IMR-90 (cell line): ENCODE results near the gene DAAM1. TPM values are rescaled to one million over a fixed set of nuclear protein-coding genes. Genes with fewer than 3 reads are reported as not detected.
A peak's percentile ranks its signal among the peaks of the same experiment; 100 is the strongest.

Experiments used
- ATAC-seq: fragments of 200-7000 bp; cut with Tn5 transposase; 2 replicates; pipeline ENCODE4 v1.9.1; 2020; ENCODE audit warnings: low read depth, mild to moderate bottlenecking, moderate library complexity
- BruUV-seq: library from RNA; stranded (reverse); fragments of 400-500 nt; replicated peaks from 2 replicates; lab custom pipeline; 2021; lab: Mats Ljungman, UMichigan
- CTCF ChIA-PET: fragments of 300-600 bp; formaldehyde crosslinking; extraction: SDS; loops from one replicate; lab custom pipeline; 2021; ENCODE audit warnings: antibody characterized with exemption; lab: Yijun Ruan, JAX
- POLR2A ChIA-PET: fragments of 300-600 bp; sonication (Branson Sonifier 250); formaldehyde crosslinking; loops from one replicate; lab custom pipeline; 2022; ENCODE audit warnings: antibody characterized with exemption; ENCODE audit not compliant: unreplicated experiment; lab: Charles Lee
- DNase-seq: peaks from one replicate; pipeline ENCODE4 v3.0.0; 2013
- H2AFZ ChIP-seq: replicated peaks from 2 replicates; pipeline ENCODE3; 2013; ENCODE audit warnings: low read length, mild to moderate bottlenecking; ENCODE audit not compliant: poor library complexity
- H2AK5ac ChIP-seq: 2 replicates; pipeline ENCODE4 v1.6.1; 2013; ENCODE audit warnings: low read depth, low read length, inconsistent platforms
- H2AK9ac ChIP-seq: replicated peaks from 2 replicates; pipeline ENCODE3; 2013; ENCODE audit warnings: mild to moderate bottlenecking, low read depth, low read length, moderate library complexity; ENCODE audit not compliant: poor library complexity
- H2BK120ac ChIP-seq: 2 replicates; pipeline ENCODE4 v1.6.1; 2013; ENCODE audit warnings: low read depth, low read length, inconsistent platforms
- H2BK15ac ChIP-seq: 3 replicates; pipeline ENCODE4 v1.6.1; 2013; ENCODE audit warnings: low read depth, low read length, inconsistent platforms
- H2BK20ac ChIP-seq: 2 replicates; pipeline ENCODE4 v1.6.1; 2013; ENCODE audit warnings: low read depth, mild to moderate bottlenecking, inconsistent platforms, low read length, moderate library complexity
- H2BK5ac ChIP-seq: 2 replicates; pipeline ENCODE4 v1.6.1; 2013; ENCODE audit warnings: mild to moderate bottlenecking, low read depth, low read length, inconsistent platforms; ENCODE audit not compliant: poor library complexity, severe bottlenecking
- H3K14ac ChIP-seq: replicated peaks from 2 replicates; pipeline ENCODE4 v1.6.1; 2013; ENCODE audit warnings: low read depth, low read length, inconsistent platforms
- H3K18ac ChIP-seq: 2 replicates; pipeline ENCODE4 v1.6.1; 2013; ENCODE audit warnings: low read depth, low read length, control low read depth
- H3K23ac ChIP-seq: 2 replicates; pipeline ENCODE4 v1.6.1; 2013; ENCODE audit warnings: low read depth, low read length, inconsistent platforms
- H3K27ac ChIP-seq: 2 replicates; pipeline ENCODE4 v1.5.1; 2013; ENCODE audit warnings: mild to moderate bottlenecking, control low read depth, low read length; ENCODE audit not compliant: insufficient read depth
- H3K27me3 ChIP-seq: 2 replicates; pipeline ENCODE4 v1.6.1; 2013; ENCODE audit warnings: low read length; ENCODE audit not compliant: control insufficient read depth, insufficient read depth
- H3K36me3 ChIP-seq: 2 replicates; pipeline ENCODE4 v1.6.1; 2013; ENCODE audit warnings: low read length, mixed read lengths; ENCODE audit not compliant: control insufficient read depth, insufficient read depth
- H3K4ac ChIP-seq: 2 replicates; pipeline ENCODE4 v1.6.1; 2013; ENCODE audit warnings: low read depth, low read length, inconsistent platforms
- H3K4me1 ChIP-seq: 2 replicates; pipeline ENCODE4 v1.6.1; 2013; ENCODE audit warnings: low read length, mixed read lengths; ENCODE audit not compliant: control insufficient read depth, insufficient read depth
- H3K4me2 ChIP-seq: 2 replicates; pipeline ENCODE4 v1.6.1; 2013; ENCODE audit warnings: low read depth, mild to moderate bottlenecking, control low read depth, low read length, moderate library complexity
- H3K4me3 ChIP-seq: 2 replicates; pipeline ENCODE4 v1.5.1; 2013; ENCODE audit warnings: low read depth, mild to moderate bottlenecking, control low read depth, low read length, moderate library complexity; ENCODE audit not compliant: insufficient read depth
- H3K56ac ChIP-seq: 2 replicates; pipeline ENCODE4 v1.6.1; 2013; ENCODE audit warnings: low read length, inconsistent platforms; ENCODE audit not compliant: insufficient read depth; ENCODE audit errors: extremely low read depth
- H3K79me1 ChIP-seq, 2 experiments: 2 replicates each; pipeline ENCODE4 v1.6.1; 2013; ENCODE audit warnings: low read length in 2 of 2, inconsistent platforms in 1 of 2, low read depth in 1 of 2
- H3K9ac ChIP-seq: 2 replicates; pipeline ENCODE4 v1.6.1; 2013; ENCODE audit warnings: low read depth, low read length, control low read depth
- H3K9me1 ChIP-seq: 2 replicates; pipeline ENCODE4 v1.6.1; 2013; ENCODE audit warnings: low read length, inconsistent platforms; ENCODE audit not compliant: insufficient read depth
- H3K9me3 ChIP-seq: 2 replicates; pipeline ENCODE4 v1.6.1; 2013; ENCODE audit warnings: low read length; ENCODE audit not compliant: control insufficient read depth, insufficient read depth
- H4K20me1 ChIP-seq: 2 replicates; pipeline ENCODE4 v1.6.1; 2013; ENCODE audit warnings: low read length, inconsistent platforms; ENCODE audit not compliant: insufficient read depth
- H4K5ac ChIP-seq: 2 replicates; pipeline ENCODE4 v1.6.1; 2013; ENCODE audit warnings: mild to moderate bottlenecking, low read depth, low read length, control low read depth
- H4K8ac ChIP-seq, 2 experiments: 2 replicates each; pipeline ENCODE4 v1.6.1; 2013; ENCODE audit warnings: low read depth in 2 of 2, low read length in 2 of 2, control low read depth in 1 of 2, inconsistent platforms in 1 of 2
- H4K91ac ChIP-seq: 2 replicates; pipeline ENCODE4 v1.6.1; 2013; ENCODE audit warnings: low read depth, low read length, inconsistent platforms; ENCODE audit not compliant: insufficient read depth
- BHLHE40 ChIP-seq: fragments of 150-350 bp; IDR thresholded peaks from 2 replicates; pipeline ENCODE4 v1.6.1; 2016; ENCODE audit warnings: mild to moderate bottlenecking, low read depth, low read length
- CEBPB ChIP-seq: IDR thresholded peaks from 2 replicates; pipeline ENCODE4 v1.6.1; 2012; ENCODE audit warnings: low read depth, low read length, improper control_type of control experiment
- CHD1 ChIP-seq: IDR thresholded peaks from 2 replicates; pipeline ENCODE4 v1.6.1; 2012; ENCODE audit warnings: low read depth, low read length, improper control_type of control experiment
- FOS ChIP-seq: fragments of 150-350 bp; IDR thresholded peaks from 2 replicates; pipeline ENCODE4 v1.6.1; 2016; ENCODE audit warnings: low read depth, low read length
- MAFK ChIP-seq: IDR thresholded peaks from 2 replicates; pipeline ENCODE4 v1.6.1; 2012; ENCODE audit warnings: low read depth, low read length, improper control_type of control experiment
- MAZ ChIP-seq: IDR thresholded peaks from 2 replicates; pipeline ENCODE4 v1.6.1; 2012; ENCODE audit warnings: low read depth, mild to moderate bottlenecking, low read length, improper control_type of control experiment, moderate library complexity, borderline replicate concordance
- MXI1 ChIP-seq: IDR thresholded peaks from 2 replicates; pipeline ENCODE4 v1.6.1; 2012; ENCODE audit warnings: low read depth, mild to moderate bottlenecking, low read length, moderate library complexity, borderline replicate concordance
- NFE2L2 ChIP-seq: fragments of 150-350 bp; IDR thresholded peaks from 2 replicates; pipeline ENCODE4 v1.6.1; 2016; ENCODE audit warnings: low read depth, mild to moderate bottlenecking, low read length
- POLR2A ChIP-seq: IDR thresholded peaks from 2 replicates; pipeline ENCODE4 v1.6.1; 2012; ENCODE audit warnings: mild to moderate bottlenecking, low read depth, low read length
- RAD21 ChIP-seq: IDR thresholded peaks from 2 replicates; pipeline ENCODE4 v1.6.1; 2012; ENCODE audit warnings: low read length, improper control_type of control experiment
- RCOR1 ChIP-seq: IDR thresholded peaks from 2 replicates; pipeline ENCODE4 v1.6.1; 2012; ENCODE audit warnings: mild to moderate bottlenecking, low read length, improper control_type of control experiment; ENCODE audit not compliant: insufficient replicate concordance
- RFX5 ChIP-seq: IDR thresholded peaks from 2 replicates; pipeline ENCODE4 v1.8.0; 2012; ENCODE audit warnings: low read depth, mild to moderate bottlenecking, low read length, moderate library complexity
- SMC3 ChIP-seq: fragments of 150-350 bp; IDR thresholded peaks from 2 replicates; pipeline ENCODE4 v1.6.1; 2016; ENCODE audit warnings: low read depth, mild to moderate bottlenecking, antibody characterized with exemption, low read length, moderate library complexity
- WGBS, 2 experiments: methylation state at CpG; one replicate each; pipeline versions ENCODE4 v1.1.5 to v1.1.7; 2013; ENCODE audit warnings: missing lambda C conversion rate in 2 of 2; ENCODE audit not compliant: insufficient read length in 1 of 2; ENCODE audit errors: extremely low coverage in 2 of 2; 5-methylcytosine and 5-hydroxymethylcytosine counted together
- dilution Hi-C: fragments of 300-500 bp; cut with HindIII; formaldehyde crosslinking; loops from one replicate; pipeline ENCODE4 v1.14.3; 2018; ENCODE audit warnings: low sequenced_read_pairs; ENCODE audit not compliant: unreplicated experiment
- in situ Hi-C: fragments of 300-500 bp; cut with MboI; formaldehyde crosslinking; loops from 3 replicates; pipeline ENCODE4 v1.14.3; 2019; ENCODE audit warnings: low sequenced_read_pairs, inconsistent platforms, mixed read lengths
- intact Hi-C: fragments of 100-400 bp; cut with micrococcal nuclease; formaldehyde crosslinking; loops from 2 replicates; pipeline ENCODE4 v1.10.0; 2022
- polyA plus RNA-seq, 3 experiments: library from polyadenylated mRNA; depleted of rRNA; stranded (reverse); fragments of >200 nt; gene quantifications; 2 replicates each; pipeline ENCODE4 v1.2.3, GENCODE V29; 2012; ENCODE audit warnings: low replicate concordance in 1 of 3
- total RNA-seq: library from RNA; depleted of rRNA; stranded (reverse); fragments of >200 nt; gene quantifications from 2 replicates; pipeline ENCODE4 v1.2.3, GENCODE V29; 2012
- TF ChIP-seq, protein P1 (sequence below): fragments of 150-350 bp; IDR thresholded peaks from 2 replicates; pipeline ENCODE4 v1.6.1; 2017; ENCODE audit warnings: mild to moderate bottlenecking, antibody characterized with exemption, low read length, low read depth
- TF ChIP-seq, protein P2 (sequence below): conservative IDR thresholded peaks from 2 replicates; pipeline ENCODE4 v1.5.1; 2012; ENCODE audit warnings: mild to moderate bottlenecking, low read depth, low read length, improper control_type of control experiment
- TF ChIP-seq, protein P3 (sequence below): fragments of 150-350 bp; IDR thresholded peaks from 2 replicates; pipeline ENCODE4 v1.6.1; 2016; ENCODE audit warnings: low read depth, mild to moderate bottlenecking, low read length, moderate library complexity, borderline replicate concordance

DAAM1 gene
- total and polyA plus RNA-seq, 2 of the 4 experiments (the other 2 are of a cell fraction): 4.8 to 5.4 TPM

DNA sequence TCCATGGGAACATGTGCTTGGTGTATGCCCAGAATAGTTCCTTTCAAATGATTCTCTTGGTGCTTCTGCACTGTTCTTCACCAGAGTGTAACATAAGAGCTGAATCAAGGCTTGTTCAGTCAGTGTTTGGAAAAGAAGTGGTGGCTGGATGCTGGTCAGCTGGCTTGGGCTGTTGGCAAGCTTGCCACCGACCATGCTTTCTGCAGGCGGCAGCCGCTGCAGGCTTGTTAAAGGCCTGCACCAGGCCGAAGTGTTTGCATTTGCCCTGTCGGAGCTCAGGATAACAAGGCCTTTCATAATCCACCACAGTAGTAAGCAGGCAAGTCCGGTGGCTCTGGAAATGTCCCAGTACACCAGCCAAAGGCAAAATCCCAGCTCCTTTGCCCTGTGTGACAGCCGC lies 26.9 kb downstream of the DAAM1 start:
- Histone ChIP-seq H3K79me1 (peaks cover 17 to 20% of the 10 kb centered on the region in 2 experiments), H3K27ac (no peak overlapping the region), H3K4me3 (no peak overlapping the region), H2AFZ (no peak overlapping the region), H3K18ac (no peak overlapping the region), H4K20me1 (no peaks in the 10 kb centered on the region), H2BK15ac (no peak overlapping the region), H4K8ac (no peak overlapping the region), H3K9ac (no peak overlapping the region), H2AK5ac (no peak overlapping the region), H3K4me2 (no peak overlapping the region), H3K4ac (no peak overlapping the region), H3K23ac (no peak overlapping the region; the same call in 1 of the 2 replicates), H3K9me3 (no peaks in the 10 kb centered on the region), H3K14ac (no peak overlapping the region), H3K27me3 (no peaks in the 10 kb centered on the region), H3K4me1 (peaks cover 11% of the 10 kb centered on the region), H4K91ac (no peak overlapping the region), H2BK5ac (no peak overlapping the region), H3K36me3 (no peaks in the 10 kb centered on the region), H3K56ac (no peak overlapping the region), H2BK120ac (no peak overlapping the region), H2AK9ac (no peak overlapping the region), H4K5ac (no peak overlapping the region), H3K9me1 (peaks cover 2% of the 10 kb centered on the region), H2BK20ac (no peak overlapping the region)
- intact Hi-C loops: no loop called here
- dilution Hi-C loops: no loop called here
- ChIA-PET POLR2A (no interaction called here), CTCF (no interaction called here)
- in situ Hi-C loops: no loop called here
- peak; percentile 67 for ATAC-seq
- TF ChIP-seq SMC3 (no peak), NFE2L2 (no peak), MAFK (no peak), CEBPB (no peak), BHLHE40 (no peak), POLR2A (no peak), RFX5 (no peak), FOS (no peak), MAZ (no peak), RCOR1 (no peak), CHD1 (no peak), RAD21 (no peak), MXI1 (no peak)
- TF ChIP-seq, protein P1, sequence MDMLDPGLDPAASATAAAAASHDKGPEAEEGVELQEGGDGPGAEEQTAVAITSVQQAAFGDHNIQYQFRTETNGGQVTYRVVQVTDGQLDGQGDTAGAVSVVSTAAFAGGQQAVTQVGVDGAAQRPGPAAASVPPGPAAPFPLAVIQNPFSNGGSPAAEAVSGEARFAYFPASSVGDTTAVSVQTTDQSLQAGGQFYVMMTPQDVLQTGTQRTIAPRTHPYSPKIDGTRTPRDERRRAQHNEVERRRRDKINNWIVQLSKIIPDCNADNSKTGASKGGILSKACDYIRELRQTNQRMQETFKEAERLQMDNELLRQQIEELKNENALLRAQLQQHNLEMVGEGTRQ: no peak
- TF ChIP-seq, protein P2, sequence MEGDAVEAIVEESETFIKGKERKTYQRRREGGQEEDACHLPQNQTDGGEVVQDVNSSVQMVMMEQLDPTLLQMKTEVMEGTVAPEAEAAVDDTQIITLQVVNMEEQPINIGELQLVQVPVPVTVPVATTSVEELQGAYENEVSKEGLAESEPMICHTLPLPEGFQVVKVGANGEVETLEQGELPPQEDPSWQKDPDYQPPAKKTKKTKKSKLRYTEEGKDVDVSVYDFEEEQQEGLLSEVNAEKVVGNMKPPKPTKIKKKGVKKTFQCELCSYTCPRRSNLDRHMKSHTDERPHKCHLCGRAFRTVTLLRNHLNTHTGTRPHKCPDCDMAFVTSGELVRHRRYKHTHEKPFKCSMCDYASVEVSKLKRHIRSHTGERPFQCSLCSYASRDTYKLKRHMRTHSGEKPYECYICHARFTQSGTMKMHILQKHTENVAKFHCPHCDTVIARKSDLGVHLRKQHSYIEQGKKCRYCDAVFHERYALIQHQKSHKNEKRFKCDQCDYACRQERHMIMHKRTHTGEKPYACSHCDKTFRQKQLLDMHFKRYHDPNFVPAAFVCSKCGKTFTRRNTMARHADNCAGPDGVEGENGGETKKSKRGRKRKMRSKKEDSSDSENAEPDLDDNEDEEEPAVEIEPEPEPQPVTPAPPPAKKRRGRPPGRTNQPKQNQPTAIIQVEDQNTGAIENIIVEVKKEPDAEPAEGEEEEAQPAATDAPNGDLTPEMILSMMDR: no peak
- TF ChIP-seq, protein P3, sequence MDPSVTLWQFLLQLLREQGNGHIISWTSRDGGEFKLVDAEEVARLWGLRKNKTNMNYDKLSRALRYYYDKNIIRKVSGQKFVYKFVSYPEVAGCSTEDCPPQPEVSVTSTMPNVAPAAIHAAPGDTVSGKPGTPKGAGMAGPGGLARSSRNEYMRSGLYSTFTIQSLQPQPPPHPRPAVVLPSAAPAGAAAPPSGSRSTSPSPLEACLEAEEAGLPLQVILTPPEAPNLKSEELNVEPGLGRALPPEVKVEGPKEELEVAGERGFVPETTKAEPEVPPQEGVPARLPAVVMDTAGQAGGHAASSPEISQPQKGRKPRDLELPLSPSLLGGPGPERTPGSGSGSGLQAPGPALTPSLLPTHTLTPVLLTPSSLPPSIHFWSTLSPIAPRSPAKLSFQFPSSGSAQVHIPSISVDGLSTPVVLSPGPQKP: no peak
- WGBS, 2 experiments: no CpG with 5 or more reads among the region's 7 CpGs
- BruUV-seq: no TSS peak
- DNase-seq: peak; percentile 77
